K562 (cell line): Measurements from ENCODE around the gene TXNRD2. TPM values are rescaled to one million over a fixed set of nuclear protein-coding genes. Genes with fewer than 3 reads are reported as not detected.

ENCODE experiments used
- ATAC-seq: fragments of 200-7000 bp; cut with Tn5 transposase; 3 replicates; pipeline ENCODE4 v1.9.1; 2020; ENCODE audit warnings: moderate library complexity
- BruUV-seq: library from RNA; stranded (reverse); fragments of 400-500 nt; replicated peaks from 2 replicates; lab custom pipeline; 2021; lab: Mats Ljungman, UMichigan
- CTCF ChIA-PET: fragments of 300-600 bp; formaldehyde crosslinking; extraction: SDS; loops from one replicate; lab custom pipeline; 2021; ENCODE audit warnings: low intra/inter-chr PET ratio; lab: Yijun Ruan, JAX
- POLR2A ChIA-PET: fragments of 300-600, 350-650 bp; sonication (Branson Sonifier 250); formaldehyde crosslinking; extraction: SDS; loops from one replicate; lab custom pipeline; 2021; ENCODE audit warnings: antibody characterized with exemption, inconsistent platforms; lab: Yijun Ruan, JAX
- DNase-seq, 4 experiments: peaks; one replicate each; pipeline versions ENCODE4 v3.0.0 to v3.0.0-alpha.2; 2011 to 2018; ENCODE audit warnings: low spot score in 3 of 4, mixed read lengths in 3 of 4; ENCODE audit errors: extremely low read depth in 1 of 4
- FAIRE-seq: peaks from 2 replicates; lab custom pipeline; 2011; peaks lifted over from hg19 to GRCh38; lab: Jason Lieb, UNC
- H2AFZ ChIP-seq: 2 replicates; pipeline ENCODE4 v1.6.0; 2011; ENCODE audit warnings: low read depth, low read length, control low read depth, inconsistent platforms
- H3K27ac ChIP-seq: fragments of 200-600 bp; 3 replicates; pipeline ENCODE4 v1.8.0; 2011; ENCODE audit warnings: low read depth, mild to moderate bottlenecking, control low read depth, inconsistent platforms, low read length, moderate library complexity, mixed read lengths; ENCODE audit errors: extremely low read depth
- H3K27me3 ChIP-seq, 2 experiments: fragments of 300-600 bp in 1 of 2; 2 replicates in 1 of 2; 3 replicates in 1 of 2; pipeline versions ENCODE4 v1.6.0 to v1.8.0; 2011; ENCODE audit warnings: inconsistent platforms in 2 of 2, low read length in 2 of 2, mild to moderate bottlenecking in 1 of 2, mixed read lengths in 1 of 2, moderate library complexity in 1 of 2; ENCODE audit not compliant: control insufficient read depth in 2 of 2, insufficient read depth in 2 of 2
- H3K36me3 ChIP-seq: fragments of 300-600 bp; 3 replicates; pipeline ENCODE4 v1.8.0; 2011; ENCODE audit warnings: mild to moderate bottlenecking, low read length, inconsistent platforms; ENCODE audit not compliant: control insufficient read depth, insufficient read depth
- H3K4me1 ChIP-seq, 2 experiments: fragments of 200-600 bp in 1 of 2; replicated peaks in 1 of 2; 2 replicates in 1 of 2; 3 replicates in 1 of 2; pipeline versions ENCODE4 v1.5.1 to v1.8.0; 2011; ENCODE audit warnings: inconsistent platforms in 2 of 2, low read length in 2 of 2, mild to moderate bottlenecking in 1 of 2, mixed read lengths in 1 of 2, moderate library complexity in 1 of 2; ENCODE audit not compliant: control insufficient read depth in 2 of 2, insufficient read depth in 2 of 2
- H3K4me2 ChIP-seq: 2 replicates; pipeline ENCODE4 v1.6.1; 2011; ENCODE audit warnings: low read length, control low read depth, inconsistent platforms, mixed read lengths; ENCODE audit not compliant: insufficient read depth
- H3K4me3 ChIP-seq: fragments of 200-600 bp; sonication (generic), shearing (Covaris generic); 2 replicates; pipeline ENCODE4 v1.5.1; 2016; ENCODE audit warnings: control low read depth, inconsistent platforms
- H3K79me2 ChIP-seq: fragments of 200-600 bp; 3 replicates; pipeline ENCODE4 v1.8.0; 2011; ENCODE audit warnings: low read length, inconsistent platforms; ENCODE audit not compliant: control insufficient read depth, insufficient read depth
- H3K9ac ChIP-seq, 2 experiments: 2 replicates each; pipeline versions ENCODE4 v1.6.0 to v1.6.1; 2011; ENCODE audit warnings: low read depth in 2 of 2, low read length in 2 of 2, control low read depth in 1 of 2, inconsistent platforms in 1 of 2, mild to moderate bottlenecking in 1 of 2, mixed read lengths in 1 of 2; ENCODE audit not compliant: insufficient read depth in 1 of 2
- H3K9me1 ChIP-seq: one replicate; pipeline ENCODE4 v1.6.0; 2011; ENCODE audit warnings: inconsistent platforms, mild to moderate bottlenecking, low read length, moderate library complexity; ENCODE audit not compliant: control insufficient read depth, insufficient read depth
- H3K9me3 ChIP-seq: replicated peaks from 2 replicates; pipeline ENCODE4 v1.5.1; 2011; ENCODE audit warnings: low read depth, low read length, inconsistent platforms; ENCODE audit not compliant: control insufficient read depth, insufficient read depth
- H4K20me1 ChIP-seq: replicated peaks from 2 replicates; pipeline ENCODE4 v1.6.1; 2011; ENCODE audit warnings: low read length, inconsistent platforms, mixed read lengths; ENCODE audit not compliant: control insufficient read depth, insufficient read depth
- AFF1 ChIP-seq, 2 experiments: fragments of 450-650 bp; IDR thresholded peaks; 2 replicates each; pipeline ENCODE4 v1.6.1; 2018; ENCODE audit warnings: mild to moderate bottlenecking in 2 of 2, low read depth in 1 of 2; ENCODE audit not compliant: partially characterized antibody in 2 of 2
- DIDO1 ChIP-seq: fragments of 450-650 bp; IDR thresholded peaks from 2 replicates; pipeline ENCODE4 v1.6.1; 2016; ENCODE audit warnings: low read depth, missing biosample characterization, missing genetic modification characterization
- KDM5B ChIP-seq: fragments of 200-600 bp; sonication (generic); IDR thresholded peaks from 2 replicates; pipeline ENCODE4 v1.6.1; 2012; ENCODE audit warnings: low read depth, mild to moderate bottlenecking, moderate library complexity, low read length, control low read depth, inconsistent platforms; ENCODE audit not compliant: insufficient replicate concordance
- KLF1 ChIP-seq: fragments of 450-650 bp; IDR thresholded peaks from 2 replicates; pipeline ENCODE4 v1.6.1; 2016; ENCODE audit warnings: missing genetic modification characterization, missing compliant biosample characterization
- NFXL1 ChIP-seq: fragments of 450-650 bp; formaldehyde crosslinking; IDR thresholded peaks from 2 replicates; pipeline ENCODE4 v1.4.0; 2021; ENCODE audit warnings: mild to moderate bottlenecking
- PTRF ChIP-seq: fragments of 450-650 bp; IDR thresholded peaks from 2 replicates; pipeline ENCODE4 v1.6.1; 2016; ENCODE audit warnings: mild to moderate bottlenecking, missing genetic modification characterization, missing compliant biosample characterization
- PTTG1 ChIP-seq: fragments of 450-650 bp; IDR thresholded peaks from 2 replicates; pipeline ENCODE4 v1.6.1; 2016; ENCODE audit warnings: low read depth, mild to moderate bottlenecking, missing genetic modification characterization, missing compliant biosample characterization
- TBL1XR1 ChIP-seq, 2 experiments: IDR thresholded peaks; 2 replicates each; pipeline ENCODE4 v1.6.1; 2012; ENCODE audit warnings: improper control_type of control experiment in 2 of 2, low read length in 2 of 2, mild to moderate bottlenecking in 1 of 2
- WGBS: fragments of 100-300 bp; shearing (Covaris generic); methylation state at CpG from one replicate; pipeline ENCODE4 v1.1.6; 2016; ENCODE audit warnings: low coverage, mixed read lengths; ENCODE audit not compliant: insufficient coverage; ENCODE audit errors: missing lambda C conversion rate; 5-methylcytosine and 5-hydroxymethylcytosine counted together
- in situ Hi-C: fragments of 300-500 bp; cut with MboI; formaldehyde crosslinking; loops from 4 replicates; pipeline ENCODE4 v1.15.0; 2018; ENCODE audit warnings: inconsistent platforms, mixed read lengths
- intact Hi-C: fragments of 100-400 bp; cut with micrococcal nuclease; formaldehyde crosslinking; loops from 2 replicates; pipeline ENCODE4 v1.14.2; 2022
- polyA plus RNA-seq, 8 experiments: library from polyadenylated mRNA; depleted of rRNA in 4 of 8; stranded (reverse) in 5 of 8; unstranded in 3 of 8; fragments of >200 nt; fragmentation: Nextera tagmentation in 2 of 8; fragmentation: Illumina TruSeq in 1 of 8; extraction: Ambion mirVana in 2 of 8; extraction: Trizol in 1 of 8; gene quantifications; 2 replicates each; pipeline versions ENCODE4 v1.2.1 to v1.2.3, GENCODE V29; 2011 to 2014; ENCODE audit warnings: inconsistent platforms in 1 of 8, missing spikeins in 1 of 8
- total RNA-seq, 7 experiments: library from RNA; depleted of rRNA in 6 of 7; stranded (reverse); fragments of >200 nt in 6 of 7; fragmentation: Illumina TruSeq in 2 of 7; extraction: Trizol in 2 of 7; gene quantifications; 2 replicates each; pipeline versions ENCODE4 v1.2.1 to v1.2.3, GENCODE V29; 2011 to 2021; ENCODE audit warnings: low replicate concordance in 1 of 7

TXNRD2 gene
- total and polyA plus RNA-seq, 9 of the 15 experiments (the other 6 are each of a cell fraction or from before 2014, with no cell fraction given) = 3.3 to 80.2 (median 49.4) TPM

- peaks cover 44% of the 10 kb centered on the region for H3K79me2 ChIP-seq
- WGBS = 96% methylated on average over 3 of the region's 3 CpGs
- H3K27ac ChIP-seq = no peak overlapping the region
- H3K36me3 ChIP-seq = peaks cover 10% of the 10 kb centered on the region
- peaks cover 16% of the 10 kb centered on the region; the same call in 1 of the 2 replicates for H4K20me1 ChIP-seq
- no peak for DNase-seq
- ChIA-PET CTCF (no interaction called here), POLR2A (no interaction called here)
- no peaks in the 10 kb centered on the region for H3K9me3 ChIP-seq
- no peak overlapping the region for H3K9ac ChIP-seq
- no peak for FAIRE-seq
- peaks cover 9% of the 10 kb centered on the region for H3K9me1 ChIP-seq
- ATAC-seq = no peak
- H3K4me2 ChIP-seq = no peak overlapping the region
- peaks cover 23 to 39% of the 10 kb centered on the region in 2 experiments for H3K4me1 ChIP-seq
- no peak for TF ChIP-seq DIDO1 (tag)
- peak; percentile 39; the same call in 1 of the 2 replicates for TF ChIP-seq PTRF (tag)
- no peak for TF ChIP-seq PTTG1 (tag)
- no peak for TF ChIP-seq AFF1 (IDR thresholded peaks at IDR 0.05; ENCODE audit: low read depth in 1 of 2, partially characterized antibody in 2 of 2)
- TF ChIP-seq NFXL1 (CRISPR knock-in tag) = no peak
- TF ChIP-seq KDM5B = peak; percentile 3
- 0 out of 2 replicates have a peak, but pooled peaks have one; percentile 25 for TF ChIP-seq KLF1 (tag)
- 0 out of 4 replicates have a peak, but pooled peaks of 1 of the 2 experiments have one; percentile 0 for TF ChIP-seq TBL1XR1 (IDR thresholded peaks at IDR 0.05; ENCODE audit: low read length in 2 of 2)
- BruUV-seq = no TSS peak
- no peaks in the 10 kb centered on the region for H3K27me3 ChIP-seq
- intact Hi-C loops (loop anchor here (10.0 kb wide), 1 partner anchor 167 kb away; the partner anchor contains the start of gene TANGO2), in situ Hi-C loops (no loop called here)
- H3K4me3 ChIP-seq = no peak overlapping the region
- H2AFZ ChIP-seq = no peak overlapping the region
Observed at GRCh38 chr22:19857382-19857781, 84.2 kb downstream of the TXNRD2 start.
